SKM-1 (cell line): ENCODE measurements around the gene TTC28.

Experiments used
- DNase-seq: peaks from one replicate; lab custom pipeline; 2025; ENCODE audit not compliant: unreplicated experiment; lab: John Stamatoyannopoulos, UW

TTC28 gene

GRCh38 chr22:28029956-28030355 lies 649.7 kb downstream of the TTC28 start:
- no peak for DNase-seq

DNA sequence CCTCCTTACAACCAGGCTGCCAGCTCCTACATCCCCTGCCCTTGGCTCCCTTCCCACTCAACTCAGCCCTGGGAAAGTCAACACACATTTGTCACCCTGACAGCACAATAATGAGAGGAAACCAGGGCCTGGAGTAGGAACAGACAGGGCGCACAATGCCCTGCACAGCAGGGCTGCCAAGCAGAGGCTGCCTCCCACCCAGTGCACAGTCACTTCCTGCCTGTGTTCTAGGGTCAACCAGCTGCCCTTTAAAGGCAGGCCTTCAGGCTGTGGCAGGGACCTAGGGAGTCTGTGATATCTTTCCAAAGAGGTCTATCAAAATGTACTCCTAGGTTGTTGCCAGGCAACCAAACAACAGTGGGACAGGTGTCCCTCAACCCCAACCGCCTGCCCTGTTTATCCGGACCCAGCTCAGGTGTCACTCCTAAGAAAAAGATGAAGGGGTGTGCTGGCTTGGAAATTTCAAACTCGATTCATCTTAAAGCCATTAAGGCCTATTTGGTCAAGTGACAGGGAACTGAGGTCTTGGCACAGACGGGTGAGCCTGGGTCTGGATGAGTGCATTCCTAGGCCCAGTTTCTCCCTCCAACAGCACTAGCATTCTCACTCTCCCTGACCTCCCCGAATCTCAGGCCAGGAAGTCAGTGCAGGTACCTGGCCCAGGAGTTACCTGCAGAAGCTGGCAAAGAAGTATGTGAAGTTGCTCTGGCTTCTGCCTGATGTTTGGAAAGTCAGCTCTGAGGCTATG lies 650.3 kb downstream of the TTC28 start:
- DNase-seq: no peak

- DNase-seq: no peak
Observed at GRCh38 chr22:28027453-28028448, 651.9 kb downstream of the TTC28 start.

- no peak for DNase-seq
Observed at GRCh38 chr22:28025866-28026575, 653.6 kb downstream of the TTC28 start.

DNA sequence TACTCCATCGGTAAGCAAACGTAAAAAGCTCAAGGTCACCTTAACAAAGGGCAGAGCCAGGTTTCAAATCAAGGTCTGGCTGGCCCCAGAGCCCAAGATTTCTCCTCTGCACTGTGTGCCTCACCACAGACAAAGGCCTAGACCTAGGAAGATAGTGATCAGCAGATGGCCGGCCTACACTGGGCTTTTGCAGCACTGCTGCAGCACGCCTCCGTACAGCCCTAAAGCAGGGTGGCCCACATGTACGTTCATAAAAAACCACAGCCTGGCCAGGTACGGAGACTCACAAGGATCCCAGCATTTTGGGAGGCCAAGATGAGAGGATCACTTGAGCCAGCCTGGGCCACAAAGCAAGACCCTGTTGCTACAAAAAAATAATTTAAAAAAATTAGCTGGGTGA lies 654.3 kb downstream of the TTC28 start:
- DNase-seq: no peak

DNA sequence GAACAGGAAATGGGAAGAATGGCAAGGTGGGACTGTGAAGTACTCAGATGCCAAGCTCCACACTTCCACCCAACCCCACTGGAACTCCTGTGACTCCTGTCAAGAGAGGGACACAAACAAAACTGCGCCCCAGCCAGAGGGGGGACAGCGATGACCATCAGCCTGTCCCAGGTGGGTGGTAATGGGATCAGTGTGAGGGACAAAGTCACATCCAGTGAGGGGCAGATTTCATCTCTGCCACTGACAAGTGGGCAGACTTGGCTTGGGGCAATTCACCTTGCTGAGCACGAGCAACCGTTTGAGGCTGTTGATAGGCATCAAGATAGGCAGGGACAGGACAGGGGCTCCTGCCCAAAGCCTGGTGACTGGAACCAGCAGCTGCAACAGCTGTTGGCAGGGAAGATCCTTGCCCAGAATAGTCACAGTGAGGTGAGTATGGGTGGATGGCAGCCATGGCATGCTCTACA lies 655.2 kb downstream of the TTC28 start:
- DNase-seq: no peak

- DNase-seq: no peak
Observed at GRCh38 chr22:28023774-28024173, 655.9 kb downstream of the TTC28 start.

DNA sequence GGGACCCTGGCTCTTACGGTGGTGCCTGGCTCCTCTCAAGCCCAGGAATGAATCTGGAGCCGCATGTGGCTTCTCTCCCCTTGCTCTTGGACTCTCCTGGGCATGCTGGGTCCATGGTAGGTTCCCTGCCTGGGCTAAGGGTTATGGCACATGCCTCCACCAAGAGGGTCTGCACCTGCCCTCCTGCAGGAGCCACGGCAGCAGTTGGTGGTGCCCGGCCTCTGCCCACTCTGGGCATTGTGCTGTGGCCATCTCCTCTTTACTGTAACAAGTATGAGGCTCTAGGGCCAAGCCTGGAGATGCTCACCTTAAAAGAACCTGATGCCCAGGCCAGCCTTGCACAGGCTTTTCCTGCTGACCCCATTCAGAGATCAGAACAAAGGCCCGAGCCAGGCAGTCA lies 656.6 kb downstream of the TTC28 start:
- no peak for DNase-seq

DNA sequence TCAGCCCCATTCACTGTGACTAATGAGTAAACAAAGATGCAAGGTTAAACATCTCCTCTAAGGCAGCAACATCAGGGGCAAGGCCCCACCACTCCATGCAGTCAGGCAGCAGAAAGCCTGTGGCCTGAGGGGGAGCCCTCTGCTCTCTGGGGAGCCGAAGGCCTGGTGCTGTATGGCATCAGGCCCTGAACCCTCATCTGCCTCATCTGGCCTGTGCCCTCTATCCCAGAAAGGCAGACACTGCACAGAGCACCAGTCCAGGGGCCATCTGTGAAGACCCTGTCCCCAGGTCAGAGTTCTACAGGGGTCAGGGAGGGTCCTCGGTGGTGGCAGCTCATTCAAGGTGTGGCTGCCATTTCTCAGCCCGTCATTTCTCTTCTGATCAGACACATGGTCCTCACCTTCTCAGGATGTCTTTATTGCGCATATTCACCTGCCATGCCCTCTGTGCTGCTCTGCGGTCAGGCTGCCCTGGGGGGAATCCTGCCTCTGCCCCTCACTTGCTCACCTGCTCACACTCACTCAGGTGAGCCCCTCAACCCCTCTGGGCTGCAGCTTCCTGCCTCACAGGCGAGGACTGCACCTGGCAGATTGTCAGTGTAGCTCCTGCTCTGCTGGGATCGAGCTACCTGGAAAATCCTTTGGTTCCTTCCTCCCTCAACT lies 657.5 kb downstream of the TTC28 start:
- no peak for DNase-seq

DNA sequence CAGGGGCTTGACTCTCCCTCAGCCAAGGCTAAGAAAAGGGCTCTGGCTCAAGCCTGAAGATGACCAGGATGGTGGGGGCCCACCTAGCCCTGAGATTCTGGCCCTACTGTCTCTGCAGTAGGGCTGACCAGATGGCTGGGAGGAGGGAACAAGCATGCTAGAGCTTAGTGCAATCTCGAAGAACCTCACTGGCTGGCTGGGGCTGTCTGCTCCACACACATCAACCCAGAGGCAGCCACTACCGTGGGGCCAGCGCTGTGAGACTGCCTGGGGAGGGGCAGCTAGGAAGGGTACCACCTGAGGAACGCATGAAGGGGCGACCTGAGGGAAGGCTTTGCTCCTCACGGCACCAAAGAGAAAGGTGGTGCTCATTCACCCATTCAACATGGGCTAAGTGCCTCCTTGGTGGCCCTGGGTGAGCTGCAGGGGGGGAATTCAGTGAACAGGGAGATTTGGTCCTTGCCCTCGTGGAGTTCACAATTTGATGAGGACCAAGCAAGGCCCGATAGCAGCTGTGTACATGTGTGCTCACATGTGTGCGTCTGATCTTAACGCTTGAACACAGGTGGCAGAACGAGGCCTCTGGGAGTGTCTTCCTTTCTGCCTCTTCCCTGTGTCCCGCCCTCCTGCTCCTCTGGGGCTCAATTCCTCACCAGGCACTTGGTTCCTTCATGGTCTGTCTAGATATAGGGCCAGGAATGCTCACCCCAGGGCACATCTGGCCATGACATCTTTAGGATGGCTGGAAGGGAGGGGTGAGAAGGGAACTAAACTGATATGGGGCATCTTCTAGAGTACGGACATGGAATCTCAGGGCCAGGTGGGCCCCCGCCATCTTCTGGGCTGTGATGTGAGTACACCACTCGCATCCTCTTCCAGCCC lies 658.3 kb downstream of the TTC28 start:
- DNase-seq: no peak

DNA sequence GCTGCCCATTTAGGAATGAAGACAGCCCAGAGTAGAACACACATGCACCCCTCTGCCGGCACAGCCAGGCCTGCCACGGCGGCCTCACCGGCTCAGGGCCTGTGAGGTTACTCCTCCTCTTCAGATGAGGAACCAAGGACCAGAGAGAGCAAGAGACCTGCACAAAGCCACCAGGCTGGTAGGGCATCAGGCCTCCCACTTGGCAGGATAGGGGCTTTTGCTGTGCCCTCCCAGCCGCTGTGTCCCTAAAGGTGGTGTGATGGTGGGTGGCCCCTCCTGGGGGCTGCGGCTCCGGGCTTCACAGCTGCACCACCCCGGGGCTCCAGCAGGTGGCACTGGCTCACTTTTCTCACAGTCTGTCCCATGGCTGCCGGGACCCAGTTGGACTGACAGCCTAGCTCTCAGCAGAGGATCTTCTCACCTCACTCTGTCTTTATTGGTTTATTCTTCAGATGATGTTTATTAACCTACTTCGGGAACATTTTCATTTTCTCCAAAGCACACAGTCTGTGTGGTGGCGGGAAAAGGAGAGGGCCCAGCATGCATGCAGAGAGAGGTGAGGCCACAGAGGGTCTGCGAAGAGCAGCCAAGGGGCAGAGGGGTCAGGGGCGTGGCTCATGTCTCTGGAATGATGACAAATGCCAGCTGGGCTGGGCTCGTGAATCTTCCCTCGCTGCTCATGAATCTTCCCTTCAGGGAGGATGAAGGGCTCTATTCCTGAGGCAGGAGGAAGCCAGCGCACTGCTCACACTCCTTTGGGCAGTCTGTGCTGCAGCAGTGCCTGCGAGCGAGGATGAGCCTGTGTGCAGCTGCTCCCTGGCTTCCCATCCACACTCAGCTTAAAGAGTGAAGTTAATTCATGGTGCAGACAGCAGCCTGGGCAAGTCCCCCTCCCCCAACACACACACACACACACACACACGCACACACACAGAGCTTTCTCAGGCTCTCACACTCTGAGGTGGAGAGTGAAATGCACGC lies 659.5 kb downstream of the TTC28 start:
- no peak for DNase-seq

- DNase-seq: no peak
Observed at GRCh38 chr22:28019360-28019759, 660.3 kb downstream of the TTC28 start.

DNA sequence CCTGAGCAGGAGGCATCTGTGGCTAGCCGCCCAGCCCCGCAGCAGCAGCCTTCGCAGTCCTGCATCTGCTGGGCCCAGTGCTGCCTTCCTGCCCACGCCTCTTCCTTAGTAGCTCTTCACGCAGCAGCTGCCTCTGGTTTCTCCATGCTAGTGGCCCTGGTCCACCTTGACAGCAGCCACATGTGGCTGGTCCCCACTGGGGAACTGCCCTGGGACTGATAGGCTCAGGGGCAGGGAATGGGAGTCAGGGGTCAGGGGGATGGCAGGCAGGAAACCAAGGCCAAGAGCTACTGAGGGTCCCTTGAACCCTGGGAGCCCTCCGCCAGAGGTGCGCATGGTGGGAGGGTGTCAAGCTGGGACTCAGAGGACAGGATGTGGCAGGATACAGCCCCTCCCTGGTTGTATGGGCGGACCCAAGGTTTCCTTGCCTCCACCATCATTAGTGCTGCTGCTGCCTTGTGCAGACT lies 661.1 kb downstream of the TTC28 start:
- no peak for DNase-seq

DNA sequence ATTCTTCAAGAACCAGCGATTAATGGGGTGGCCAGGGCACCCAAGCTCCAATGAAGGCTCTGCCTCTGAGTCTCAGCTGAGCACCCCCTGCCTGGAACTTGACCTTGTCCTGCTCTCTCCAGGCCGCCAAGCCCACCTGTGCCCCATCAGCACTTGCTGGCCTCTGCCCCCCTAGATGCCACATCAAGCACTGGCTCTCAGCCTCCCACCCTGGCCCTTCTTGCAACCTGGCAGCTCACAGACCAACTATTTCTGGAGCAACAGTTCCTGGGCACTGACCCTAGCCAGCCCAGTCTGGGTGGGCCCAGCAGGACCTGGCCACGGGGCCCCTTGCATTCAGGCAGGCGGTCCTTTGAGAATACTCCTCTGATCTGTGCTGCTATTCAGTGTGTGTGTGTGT lies 661.8 kb downstream of the TTC28 start:
- DNase-seq: no peak

GRCh38 chr22:28017558-28017820 lies 662.2 kb downstream of the TTC28 start:
- no peak for DNase-seq

DNA sequence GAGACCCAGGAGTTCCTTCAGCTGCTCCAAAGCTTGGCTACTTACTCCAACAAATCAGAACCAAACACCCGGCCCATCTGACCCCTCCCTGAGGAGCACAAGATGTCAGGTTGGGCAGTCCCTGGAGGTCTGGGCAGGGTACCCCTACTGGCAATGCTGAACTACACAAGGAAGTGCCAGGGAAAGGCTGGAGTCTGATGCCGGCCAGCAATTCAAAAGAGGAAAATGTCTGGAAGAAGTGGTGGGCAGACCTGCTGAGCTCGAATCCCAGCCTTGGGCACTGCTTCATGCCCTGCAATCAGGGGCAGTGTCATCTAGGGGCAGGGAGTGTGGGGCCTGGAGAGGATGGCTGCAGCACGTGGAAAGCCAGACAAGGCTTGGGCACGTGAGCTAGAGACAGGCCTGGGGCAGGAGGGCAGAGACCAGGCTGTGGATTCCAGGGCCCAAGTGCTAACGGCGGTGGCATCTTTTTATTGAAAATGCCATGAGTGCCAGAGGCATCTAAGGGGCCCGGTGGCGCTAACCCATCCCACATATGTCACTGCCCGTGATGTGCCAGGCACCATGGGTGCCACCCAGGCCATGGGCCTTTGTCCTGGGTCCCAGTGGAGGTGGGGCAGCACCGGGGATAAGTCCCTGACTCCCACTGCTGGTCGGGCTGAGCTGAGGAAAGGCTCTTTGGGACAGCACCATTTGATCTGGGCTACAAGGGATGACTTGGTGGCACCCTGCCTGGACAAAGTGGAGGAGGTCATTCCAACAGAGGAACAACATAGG lies 662.7 kb downstream of the TTC28 start:
- no peak for DNase-seq

DNA sequence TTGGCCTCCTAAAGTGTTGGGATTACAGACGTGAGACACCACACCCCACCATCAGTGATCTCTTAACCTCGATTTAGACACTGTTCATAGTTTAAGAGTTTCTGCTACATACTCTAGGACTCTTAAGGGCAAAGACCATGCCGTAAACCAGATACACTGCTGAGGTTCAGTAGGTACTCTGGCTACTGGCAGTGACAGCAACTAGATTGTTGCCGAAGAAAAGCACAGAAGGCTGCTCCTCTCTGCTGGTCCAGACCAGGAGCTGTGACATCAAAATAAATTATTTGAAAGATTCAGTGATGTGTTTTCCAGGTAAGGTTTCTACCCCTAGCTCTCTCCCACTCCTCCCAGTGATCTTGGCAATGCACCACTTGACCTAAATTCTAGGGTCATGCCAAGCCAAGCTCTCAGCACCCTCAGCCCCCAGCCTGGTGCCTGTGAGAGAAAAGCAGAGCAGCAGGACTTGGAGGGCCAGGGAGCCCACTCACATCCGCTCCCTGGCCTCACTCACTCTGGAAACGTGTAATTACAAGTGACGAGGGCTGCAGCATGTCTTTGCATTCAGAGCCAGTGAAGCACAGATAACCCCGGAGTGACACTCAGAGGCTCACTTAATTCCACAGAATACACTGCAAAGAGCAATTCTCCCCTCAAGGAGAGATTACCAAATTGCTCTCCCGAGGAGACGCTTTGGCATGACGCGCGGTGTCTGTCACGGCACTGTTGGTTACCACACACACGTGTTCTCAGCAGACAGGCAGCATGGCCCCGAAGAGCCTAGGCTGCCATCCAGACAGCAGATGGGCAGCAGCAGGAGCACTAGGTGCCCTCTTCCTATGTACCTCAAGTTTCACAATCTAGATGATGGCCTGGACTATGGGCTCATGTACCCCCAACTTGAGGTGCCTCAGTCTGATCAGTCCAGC lies 663.7 kb downstream of the TTC28 start:
- no peak for DNase-seq
